Measurements from ENCODE around the gene PCCA.

Gene PCCA

DNA sequence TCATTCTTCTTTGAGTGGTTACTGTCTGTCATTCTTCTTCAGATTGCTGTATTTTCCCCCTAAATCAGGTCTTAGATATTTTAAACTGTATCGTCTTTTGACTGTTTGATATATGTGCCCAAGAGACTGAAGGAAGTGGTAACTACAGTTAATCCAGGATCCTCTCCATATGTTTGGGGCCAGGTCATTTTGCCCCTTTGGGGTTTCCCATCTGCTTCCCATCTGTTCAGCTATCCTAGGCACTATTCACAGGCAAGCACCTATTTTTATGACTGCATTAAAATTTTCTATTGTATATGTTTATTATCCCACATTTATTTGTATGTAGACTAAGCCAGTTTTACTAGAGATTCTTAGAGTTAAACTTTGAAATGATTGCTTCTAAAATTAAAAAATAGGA lies 244.2 kb downstream of the PCCA start:
- no peak overlapping the region for H3K4me3 ChIP-seq (ENCODE audit: low read length)
- no peak for TF ChIP-seq ZNF274 (IDR thresholded peaks at IDR 0.05; ENCODE audit: low read depth, low read length)

GRCh38 chr13:100334214-100334613 lies 245.3 kb downstream of the PCCA start:
- no peak overlapping the region for H3K4me3 ChIP-seq (ENCODE audit: low read length)
- no peak for TF ChIP-seq ZNF274 (IDR thresholded peaks at IDR 0.05; ENCODE audit: low read depth, low read length)

- no peak for TF ChIP-seq ZNF274 (IDR thresholded peaks at IDR 0.05; ENCODE audit: low read depth, low read length)
- H3K4me3 ChIP-seq (ENCODE audit: low read length) = no peak overlapping the region
Observed at GRCh38 chr13:100336795-100337516, 248.1 kb downstream of the PCCA start.

DNA sequence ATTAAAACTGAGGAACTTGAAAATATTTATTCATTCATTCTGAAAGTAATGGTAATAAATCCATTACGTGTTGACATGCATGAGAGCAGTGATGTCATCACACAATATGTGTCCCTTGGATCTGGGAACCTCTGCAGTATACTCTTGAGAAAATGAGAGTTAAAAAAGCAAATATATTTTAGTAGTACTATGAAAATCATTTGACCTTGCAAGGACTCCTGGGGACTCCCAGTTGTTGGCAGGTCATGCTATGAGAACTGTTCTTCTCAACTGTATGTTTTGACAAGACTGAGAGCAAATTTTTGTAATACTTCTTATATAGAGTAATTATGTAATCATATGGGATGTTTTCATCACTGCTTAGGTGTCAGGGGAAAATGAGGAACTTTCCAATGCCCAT lies 249.4 kb downstream of the PCCA start:
- no peak for TF ChIP-seq ZNF274 (IDR thresholded peaks at IDR 0.05; ENCODE audit: low read depth, low read length)
- H3K4me3 ChIP-seq (ENCODE audit: low read length) = no peak overlapping the region

DNA sequence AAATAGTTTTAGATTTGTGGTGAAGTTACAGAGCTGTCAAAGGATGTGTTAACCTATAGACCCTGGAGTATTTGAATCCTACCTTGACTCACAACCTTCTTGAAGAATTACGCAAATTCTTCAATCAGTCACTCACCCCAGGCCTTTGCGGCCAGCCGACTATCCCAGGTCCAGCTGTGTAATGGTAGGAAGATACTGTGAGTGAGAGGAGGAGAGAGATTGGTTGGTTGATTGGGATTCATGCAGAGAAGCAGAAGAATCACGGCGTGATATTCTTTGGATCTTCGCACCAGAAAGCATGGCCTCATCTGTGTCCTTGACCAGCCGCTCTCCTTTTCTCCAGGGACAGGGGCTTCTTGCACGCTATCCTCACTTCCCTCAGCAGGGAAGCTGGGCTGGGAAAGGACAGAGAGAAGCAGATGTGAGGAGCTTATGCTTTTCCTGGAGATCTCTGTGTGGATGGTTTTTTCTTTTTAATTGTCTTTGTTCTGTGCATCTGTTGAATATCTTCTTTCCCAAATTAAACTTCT lies 250.6 kb downstream of the PCCA start:
- H3K4me3 ChIP-seq (ENCODE audit: low read length) = no peak overlapping the region
- TF ChIP-seq ZNF274 (IDR thresholded peaks at IDR 0.05; ENCODE audit: low read depth, low read length) = no peak

- no peak overlapping the region for H3K4me3 ChIP-seq (ENCODE audit: low read length)
- no peak for TF ChIP-seq ZNF274 (IDR thresholded peaks at IDR 0.05; ENCODE audit: low read depth, low read length)
Observed at GRCh38 chr13:100340865-100341264, 252.0 kb downstream of the PCCA start.

DNA sequence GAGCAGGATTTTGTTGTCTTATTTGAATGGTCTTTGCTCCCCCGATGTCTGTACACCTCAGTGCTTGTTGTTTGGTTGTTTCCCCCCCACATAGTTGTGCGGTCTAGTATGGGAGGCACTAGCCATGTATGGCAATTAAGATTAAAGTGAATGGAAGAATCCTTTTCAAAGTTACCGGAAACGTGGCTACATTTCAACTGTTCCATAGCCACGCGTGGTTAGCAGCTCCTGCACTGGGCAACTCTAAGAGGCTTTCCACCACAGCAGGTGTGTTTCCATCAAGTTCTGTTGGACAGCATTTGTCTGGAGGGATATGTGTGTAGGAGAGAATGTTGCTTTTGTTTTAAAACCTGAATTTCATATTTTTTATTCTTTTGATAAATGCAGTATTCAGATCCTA lies 252.4 kb downstream of the PCCA start:
- no peak for TF ChIP-seq ZNF274 (IDR thresholded peaks at IDR 0.05; ENCODE audit: low read depth, low read length)
- no peak overlapping the region for H3K4me3 ChIP-seq (ENCODE audit: low read length)

DNA sequence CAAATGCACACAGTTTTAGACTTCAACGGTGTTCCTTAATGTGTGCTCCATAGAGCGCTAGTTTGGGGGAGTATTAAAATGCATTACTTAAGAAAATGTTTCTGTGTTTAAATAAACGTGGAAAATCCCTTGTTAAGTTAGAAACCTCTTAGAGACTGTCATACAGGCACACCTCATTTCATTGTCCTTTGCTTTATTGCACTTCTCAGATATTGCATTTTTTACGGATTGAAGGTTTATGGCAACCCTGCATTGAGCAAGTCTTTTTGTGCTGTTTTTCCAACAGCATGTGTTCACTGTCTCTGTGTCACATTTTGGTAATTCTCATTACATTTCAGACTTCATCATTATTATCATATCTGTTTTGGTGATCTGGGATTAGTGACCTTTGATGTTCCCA lies 255.7 kb downstream of the PCCA start:
- TF ChIP-seq ZNF274 (IDR thresholded peaks at IDR 0.05; ENCODE audit: low read depth, low read length) = no peak
- H3K4me3 ChIP-seq (ENCODE audit: low read length) = no peak overlapping the region

GRCh38 chr13:100347968-100348367 lies 259.1 kb downstream of the PCCA start:
- no peak for TF ChIP-seq ZNF274 (IDR thresholded peaks at IDR 0.05; ENCODE audit: low read depth, low read length)
- H3K4me3 ChIP-seq (ENCODE audit: low read length) = no peak overlapping the region

DNA sequence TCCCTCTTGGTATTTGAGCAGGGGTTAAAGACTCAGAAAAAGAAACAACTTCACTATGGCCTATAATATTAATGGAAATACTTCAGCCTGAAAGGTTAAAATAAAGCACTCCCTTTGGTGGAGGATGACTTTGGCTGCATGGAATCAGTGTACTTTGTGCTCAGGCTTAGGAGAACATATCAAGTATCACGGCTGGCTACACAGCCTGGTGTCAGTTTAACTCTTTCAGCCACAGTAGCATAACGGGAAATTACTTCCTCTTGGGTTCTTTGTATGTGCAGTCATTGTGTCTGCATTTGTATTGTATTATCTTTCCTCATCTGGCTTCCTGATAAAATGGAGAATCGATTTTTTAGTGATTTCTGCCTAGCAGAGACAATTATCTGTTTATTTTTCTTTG lies 260.7 kb downstream of the PCCA start:
- no peak for TF ChIP-seq ZNF274 (IDR thresholded peaks at IDR 0.05; ENCODE audit: low read depth, low read length)
- no peak overlapping the region for H3K4me3 ChIP-seq (ENCODE audit: low read length)

DNA sequence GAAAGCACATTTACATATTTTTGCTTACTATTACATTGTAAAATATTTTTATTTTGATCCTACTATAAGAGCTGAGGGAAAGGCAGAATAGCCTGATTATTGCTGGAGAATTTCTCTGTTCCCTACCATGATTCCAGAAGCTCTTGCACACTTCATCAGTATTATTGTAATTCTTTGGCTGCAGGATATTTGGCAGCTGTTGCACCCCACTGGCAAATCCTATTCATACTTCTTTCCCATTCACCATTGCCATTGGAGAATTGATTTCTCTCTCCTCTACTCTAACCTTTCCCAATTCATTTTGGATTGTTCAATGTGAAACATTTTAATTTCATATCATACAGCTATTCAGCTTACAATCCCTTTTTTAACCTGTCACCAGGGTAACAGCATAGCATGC lies 261.7 kb downstream of the PCCA start:
- TF ChIP-seq ZNF274 (IDR thresholded peaks at IDR 0.05; ENCODE audit: low read depth, low read length) = no peak

GRCh38 chr13:100356426-100356825 lies 267.5 kb downstream of the PCCA start:
- no peak for TF ChIP-seq ZNF274 (IDR thresholded peaks at IDR 0.05; ENCODE audit: low read depth, low read length)
- no peak overlapping the region for H3K4me3 ChIP-seq (ENCODE audit: low read length)

More for the DNA sequence above, 261.7 kb downstream of the PCCA start:
- no peak overlapping the region for H3K4me3 ChIP-seq (ENCODE audit: low read length)

- no peak for TF ChIP-seq ZNF274 (IDR thresholded peaks at IDR 0.05; ENCODE audit: low read depth, low read length)
- H3K4me3 ChIP-seq (ENCODE audit: low read length) = no peak overlapping the region
Observed at GRCh38 chr13:100356889-100357288, 268.0 kb downstream of the PCCA start.

GRCh38 chr13:100357764-100358163 lies 268.9 kb downstream of the PCCA start:
- TF ChIP-seq ZNF274 (IDR thresholded peaks at IDR 0.05; ENCODE audit: low read depth, low read length) = no peak
- no peak overlapping the region for H3K4me3 ChIP-seq (ENCODE audit: low read length)

- TF ChIP-seq ZNF274 (IDR thresholded peaks at IDR 0.05; ENCODE audit: low read depth, low read length) = no peak
- H3K4me3 ChIP-seq (ENCODE audit: low read length) = no peak overlapping the region
Observed at GRCh38 chr13:100361504-100361903, 272.6 kb downstream of the PCCA start.

- no peak overlapping the region for H3K4me3 ChIP-seq (ENCODE audit: low read length)
- no peak for TF ChIP-seq ZNF274 (IDR thresholded peaks at IDR 0.05; ENCODE audit: low read depth, low read length)
Observed at GRCh38 chr13:100362371-100362770, 273.5 kb downstream of the PCCA start.

Measured in GM08714 (cell line).